Measurements from ENCODE around the gene TRIM16. TPM values are rescaled to one million over a fixed set of nuclear protein-coding genes. Genes with fewer than 3 reads are reported as not detected.
"Not testable (repeated sequence)": the region's sequence is repeated elsewhere in the genome, so short reads cannot be mapped to it uniquely, and the experiment has no call there.

The TRIM16 gene
- total RNA-seq (2014; rRNA removed; shearing (Covaris generic)), result 36.5 and 40.8 TPM in 2 replicates

DNA sequence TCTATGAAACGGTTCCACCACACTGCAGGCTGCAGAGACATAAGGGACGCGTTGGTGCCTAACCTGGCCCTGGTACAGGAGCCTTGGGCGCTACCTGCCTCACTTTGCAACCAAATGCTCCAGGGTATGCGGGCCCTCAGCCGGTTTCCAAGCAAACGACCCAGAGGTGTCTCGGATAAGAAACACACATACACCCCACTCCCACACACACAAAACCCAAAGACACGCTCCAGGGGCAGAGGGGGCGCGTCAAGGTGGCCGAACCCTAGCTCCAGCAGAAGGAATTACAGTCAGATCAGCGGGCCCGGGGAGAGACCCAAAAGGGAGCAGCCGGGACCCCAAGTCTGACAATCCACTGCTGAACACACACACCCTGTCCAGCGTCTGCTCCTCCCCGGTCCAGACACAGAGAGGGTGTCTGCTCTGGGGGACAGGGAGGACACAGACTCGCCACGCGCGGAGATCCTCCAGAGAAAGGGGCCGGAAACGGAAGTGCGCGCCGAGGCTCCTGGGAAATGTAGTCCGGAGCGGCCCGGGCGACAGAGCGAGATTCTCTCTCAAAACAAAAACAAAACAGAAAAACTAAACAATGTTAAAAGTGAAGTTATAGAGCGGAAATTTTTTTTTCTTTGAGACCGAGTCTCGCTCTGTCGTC is at the start of gene TRIM16:
Gene TRIM16, minus strand, starts transcription at position 488 of the 655 bp plus-strand sequence. CDS start 32,702 bp downstream, outside the sequence.
- peak; percentile 86 to 91 for DNase-seq
- H3K27me3 ChIP-seq, H3K4me1 ChIP-seq, H3K36me3 ChIP-seq: not testable (repeated sequence)
- peaks cover 10% of the 10 kb centered on the region for H3K9me3 ChIP-seq (replicated peaks)
- H3K4me3 ChIP-seq, result peak within 1 kb of the TSS; percentile 93
- peak within 1 kb of the TSS; percentile 26; the same call in 1 of the 2 replicates for H3K27ac ChIP-seq

DNA sequence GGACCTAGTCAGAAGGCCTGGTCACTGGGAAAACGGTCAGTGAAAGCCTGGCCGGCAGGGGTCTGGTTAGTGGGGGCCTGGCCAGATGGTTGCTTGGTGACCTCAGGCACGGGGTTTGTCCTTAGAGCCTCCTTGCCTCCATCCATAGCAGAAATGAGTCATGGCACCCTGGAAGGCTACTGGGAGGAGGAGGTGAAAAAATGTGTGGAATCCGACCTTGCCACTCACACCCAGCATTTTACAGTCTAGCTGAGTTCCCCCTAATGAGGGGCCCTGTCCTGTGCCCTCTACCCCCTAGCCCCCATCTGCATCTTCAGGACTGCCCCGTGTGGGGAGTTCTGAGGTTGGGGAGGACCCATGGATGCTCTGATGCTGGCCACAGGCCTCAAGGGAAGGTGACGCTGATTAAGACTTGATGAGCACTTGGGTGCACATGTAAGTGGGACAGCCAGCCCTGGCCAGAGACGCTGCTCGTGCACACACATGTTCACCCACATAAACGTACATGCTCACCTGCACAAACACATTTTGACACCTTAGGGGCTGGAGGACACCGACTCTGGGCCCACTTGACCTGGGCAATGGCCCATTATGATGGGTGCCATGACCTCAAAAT is 49.2 kb upstream of the TRIM16 start:
- not testable (repeated sequence) for H3K36me3 ChIP-seq; H3K27ac ChIP-seq; H3K9me3 ChIP-seq (replicated peaks); DNase-seq; H3K4me3 ChIP-seq; H3K4me1 ChIP-seq; H3K27me3 ChIP-seq

DNA sequence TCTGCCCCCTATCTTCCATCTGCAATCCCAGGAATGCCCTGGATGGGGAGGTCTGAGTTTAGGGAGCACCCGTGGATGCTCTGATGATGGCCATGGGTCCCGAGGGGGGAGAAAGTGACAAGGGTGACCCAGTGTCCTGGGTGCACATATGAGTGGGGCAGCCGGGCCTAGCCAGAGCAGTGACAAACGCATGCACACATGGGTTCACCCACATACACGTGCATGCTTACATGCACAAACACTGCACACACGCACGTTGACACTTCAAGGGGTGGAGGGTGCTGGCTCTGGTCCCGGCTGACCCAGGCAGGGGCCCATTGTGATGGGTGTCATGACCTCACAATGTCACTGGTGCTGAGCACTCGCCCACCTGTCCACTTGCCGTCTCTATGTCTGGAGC is 47.8 kb upstream of the TRIM16 start, which contains the start of gene TBC1D26:
Gene TBC1D26, plus strand, starts transcription at position 384 of the 400 bp plus-strand sequence. CDS start 3,066 bp downstream, outside the sequence.
- DNase-seq; H3K27ac ChIP-seq; H3K4me1 ChIP-seq; H3K36me3 ChIP-seq; H3K27me3 ChIP-seq; H3K4me3 ChIP-seq; H3K9me3 ChIP-seq (replicated peaks): not testable (repeated sequence)

DNA sequence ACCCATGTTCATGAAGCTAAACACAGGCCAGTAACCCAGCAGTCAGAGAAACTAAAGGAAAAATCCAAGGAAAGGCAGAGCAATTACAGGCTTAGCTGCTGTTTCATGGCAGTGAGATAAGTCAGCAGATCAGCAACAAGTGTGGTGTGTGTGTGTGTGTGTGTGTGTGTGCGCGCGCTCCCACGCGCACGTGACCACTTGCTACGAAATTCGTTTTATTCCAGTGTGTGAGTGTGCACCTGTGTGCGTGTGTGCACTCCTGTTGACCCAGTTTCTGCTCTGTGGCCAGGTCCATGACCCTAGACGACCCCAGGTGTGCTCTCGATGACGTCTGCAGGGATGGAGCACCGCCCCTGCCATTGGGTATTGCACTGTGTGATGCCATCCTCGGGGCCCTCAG is 46.4 kb upstream of the TRIM16 start:
- not testable (repeated sequence) for H3K27me3 ChIP-seq; H3K4me3 ChIP-seq; H3K36me3 ChIP-seq; H3K4me1 ChIP-seq; H3K9me3 ChIP-seq (replicated peaks); H3K27ac ChIP-seq; DNase-seq

DNA sequence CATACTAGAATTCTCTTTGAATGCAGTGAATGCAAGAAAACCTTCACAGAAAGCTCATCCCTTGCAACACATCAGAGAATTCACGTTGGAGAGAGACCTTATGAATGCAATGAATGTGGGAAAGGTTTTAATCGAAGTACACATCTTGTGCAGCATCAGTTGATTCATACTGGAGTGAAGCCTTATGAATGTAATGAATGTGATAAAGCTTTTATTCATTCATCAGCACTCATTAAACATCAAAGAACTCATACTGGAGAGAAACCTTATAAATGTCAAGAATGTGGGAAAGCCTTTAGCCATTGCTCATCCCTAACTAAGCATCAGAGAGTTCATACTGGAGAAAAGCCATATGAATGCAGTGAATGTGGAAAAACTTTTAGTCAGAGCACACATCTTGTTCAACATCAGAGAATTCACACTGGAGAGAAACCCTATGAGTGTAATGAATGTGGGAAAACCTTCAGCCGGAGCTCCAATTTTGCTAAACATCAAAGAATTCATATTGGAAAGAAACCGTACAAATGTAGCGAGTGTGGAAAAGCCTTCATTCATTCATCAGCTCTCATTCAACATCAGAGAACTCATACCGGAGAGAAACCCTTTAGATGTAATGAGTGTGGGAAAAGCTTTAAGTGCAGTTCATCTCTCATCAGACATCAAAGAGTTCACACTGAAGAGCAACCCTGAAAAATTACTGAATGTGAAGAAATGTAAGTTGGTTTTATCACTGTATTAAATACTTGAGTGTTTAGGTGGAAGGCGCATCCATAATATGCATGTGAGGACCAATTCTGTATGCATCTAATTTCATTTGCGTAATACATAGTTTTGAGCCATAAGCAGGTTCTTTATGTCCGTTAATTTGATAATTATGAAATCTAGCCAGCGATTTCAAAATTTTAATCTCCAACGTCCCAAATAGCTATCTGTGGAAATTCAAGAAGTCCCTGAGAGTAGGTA is 32.8 kb upstream of the TRIM16 start:
- not testable (repeated sequence) for H3K27me3 ChIP-seq, H3K27ac ChIP-seq
- H3K9me3 ChIP-seq (replicated peaks), result peaks cover 41% of the 10 kb centered on the region

DNA sequence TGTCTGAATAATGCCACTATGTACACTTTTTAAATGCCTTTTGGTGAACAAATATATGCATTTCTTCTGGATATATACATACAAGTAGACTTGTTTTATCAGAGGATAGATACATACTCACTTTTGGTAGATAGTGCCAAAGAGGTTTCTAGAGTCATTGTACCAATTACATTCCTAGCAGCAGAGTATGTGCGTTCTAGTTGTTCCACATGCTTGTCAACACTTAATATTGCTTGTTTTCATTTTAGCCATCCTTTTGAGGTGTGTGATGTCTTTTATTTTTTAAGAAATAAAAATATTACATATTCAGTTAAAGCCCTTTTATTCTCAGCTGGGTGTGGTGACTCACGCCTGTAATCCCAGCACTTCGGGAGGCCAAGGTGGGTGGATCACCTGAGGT is 24.8 kb upstream of the TRIM16 start:
- H3K27me3 ChIP-seq, H3K4me1 ChIP-seq, H3K4me3 ChIP-seq, DNase-seq, H3K27ac ChIP-seq: not testable (repeated sequence)
- H3K36me3 ChIP-seq, result peaks cover 77% of the 10 kb centered on the region
- peaks cover 60% of the 10 kb centered on the region for H3K9me3 ChIP-seq (replicated peaks)

More for the DNA sequence above, 32.8 kb upstream of the TRIM16 start:
- H3K4me1 ChIP-seq, H3K4me3 ChIP-seq: not testable (repeated sequence)
- DNase-seq, result peak in 1 of 2 experiments; percentile 38
- H3K36me3 ChIP-seq, result peaks cover 42% of the 10 kb centered on the region

DNA sequence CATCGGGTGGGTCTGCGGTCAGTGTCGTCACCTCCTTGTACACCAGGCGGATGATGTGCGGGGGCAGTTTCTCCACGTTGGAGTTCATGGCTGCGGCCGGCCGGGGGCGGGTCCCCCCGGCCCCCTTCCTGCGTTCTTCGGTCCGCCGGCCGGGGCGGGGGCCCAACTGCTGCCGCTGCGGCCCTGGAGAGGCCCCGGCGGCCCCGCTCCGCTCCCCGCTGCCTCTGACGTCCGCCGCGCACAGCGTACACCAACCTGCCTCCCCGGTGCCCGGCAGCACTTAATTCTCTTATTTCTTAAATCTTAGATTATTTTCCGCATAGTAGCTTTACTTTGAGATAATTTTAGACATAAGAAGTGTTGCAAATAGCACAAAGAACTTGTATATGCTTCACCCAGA is 20.7 kb upstream of the TRIM16 start:
- not testable (repeated sequence) for DNase-seq, H3K4me1 ChIP-seq, H3K4me3 ChIP-seq, H3K27ac ChIP-seq, H3K27me3 ChIP-seq
- H3K36me3 ChIP-seq, result peaks cover 69% of the 10 kb centered on the region
- peaks cover 46% of the 10 kb centered on the region for H3K9me3 ChIP-seq (replicated peaks)

DNA sequence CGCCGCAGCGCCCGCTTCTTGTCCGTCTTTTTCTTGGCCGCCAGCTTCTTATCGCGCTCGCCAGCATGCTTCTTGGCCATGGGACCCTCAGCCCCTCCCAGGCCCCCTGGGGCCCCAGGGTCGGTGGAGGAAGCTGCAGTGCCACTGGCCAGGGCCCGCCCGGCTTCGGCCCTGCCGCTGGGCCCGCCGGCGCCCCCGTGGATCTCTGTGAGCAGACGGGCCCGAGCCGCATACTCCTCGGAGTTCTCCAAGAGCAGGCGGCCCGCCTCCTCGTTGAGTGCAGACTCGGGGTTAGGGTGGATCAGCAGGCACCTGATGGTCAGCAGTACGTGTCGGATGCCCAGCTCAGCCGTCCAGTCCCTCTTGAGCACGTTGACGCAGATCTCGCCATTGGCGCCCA is 20.1 kb upstream of the TRIM16 start:
- H3K27me3 ChIP-seq, H3K27ac ChIP-seq, H3K4me3 ChIP-seq, DNase-seq, H3K4me1 ChIP-seq: not testable (repeated sequence)
- H3K9me3 ChIP-seq (replicated peaks), result peaks cover 46% of the 10 kb centered on the region
- H3K36me3 ChIP-seq, result peaks cover 66% of the 10 kb centered on the region

DNA sequence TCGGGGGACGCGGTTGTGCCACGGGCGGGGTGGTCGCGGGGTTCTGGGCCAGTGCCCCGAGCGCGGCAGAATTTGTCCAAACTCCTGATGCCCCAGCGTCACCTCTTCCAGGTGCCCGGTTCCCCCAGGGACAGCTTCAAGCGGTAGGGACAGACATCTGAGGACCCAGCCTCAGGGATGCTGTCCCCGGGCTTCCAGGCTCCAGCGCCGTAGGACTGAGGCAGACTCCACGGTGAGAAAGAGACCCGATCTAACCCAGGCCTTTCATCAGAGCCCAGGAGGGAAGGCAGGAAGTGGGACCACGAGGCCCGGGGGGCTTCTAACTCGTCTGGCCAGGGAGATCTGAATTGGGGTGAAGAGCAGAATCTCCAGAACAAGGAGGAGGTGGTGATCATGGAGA is 15.8 kb upstream of the TRIM16 start:
- Histone ChIP-seq H3K4me3 (peak overlapping the region; percentile 79), H3K36me3 (peaks cover 24% of the 10 kb centered on the region), H3K9me3 (replicated peaks) (peaks cover 12% of the 10 kb centered on the region), H3K27ac (peak overlapping the region; percentile 50)
- H3K27me3 ChIP-seq, H3K4me1 ChIP-seq, DNase-seq: not testable (repeated sequence)

DNA sequence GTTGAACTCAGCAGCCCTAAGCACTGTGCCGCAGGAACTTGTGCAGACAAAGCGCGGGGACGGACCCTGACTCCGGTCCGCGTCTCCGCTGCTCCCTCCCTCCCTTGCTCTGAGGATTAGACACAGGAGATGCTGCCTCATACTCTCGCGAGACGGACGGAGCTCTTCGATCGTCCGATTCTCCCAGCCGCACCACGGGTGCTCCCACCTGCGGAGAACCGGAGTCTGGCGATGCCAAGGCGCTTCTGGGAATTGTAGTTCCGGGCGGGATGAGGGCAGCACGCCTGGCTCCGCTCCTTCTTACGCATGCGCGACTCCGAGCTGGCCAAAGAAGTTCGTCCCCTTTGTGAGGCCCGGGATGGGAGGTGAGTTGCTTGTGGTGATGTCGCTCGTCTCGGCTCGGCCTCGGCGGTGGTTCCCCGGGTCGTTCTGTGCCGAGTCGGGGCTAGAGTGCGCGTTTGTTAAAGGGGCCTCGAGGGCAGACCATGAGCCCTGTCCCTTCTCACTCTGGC is 15.4 kb upstream of the TRIM16 start, which contains the start of gene ZNF286A:
Gene ZNF286A, plus strand, starts transcription at position 340 of the 512 bp plus-strand sequence. CDS start 578 bp downstream, outside the sequence.
- H3K4me1 ChIP-seq; H3K27me3 ChIP-seq; H3K9me3 ChIP-seq (replicated peaks): not testable (repeated sequence)
- Histone ChIP-seq H3K27ac (peak within 1 kb of the TSS; percentile 50), H3K36me3 (peaks cover 21% of the 10 kb centered on the region), H3K4me3 (peak within 1 kb of the TSS; percentile 79)
- DNase-seq, result peak; percentile 100

DNA sequence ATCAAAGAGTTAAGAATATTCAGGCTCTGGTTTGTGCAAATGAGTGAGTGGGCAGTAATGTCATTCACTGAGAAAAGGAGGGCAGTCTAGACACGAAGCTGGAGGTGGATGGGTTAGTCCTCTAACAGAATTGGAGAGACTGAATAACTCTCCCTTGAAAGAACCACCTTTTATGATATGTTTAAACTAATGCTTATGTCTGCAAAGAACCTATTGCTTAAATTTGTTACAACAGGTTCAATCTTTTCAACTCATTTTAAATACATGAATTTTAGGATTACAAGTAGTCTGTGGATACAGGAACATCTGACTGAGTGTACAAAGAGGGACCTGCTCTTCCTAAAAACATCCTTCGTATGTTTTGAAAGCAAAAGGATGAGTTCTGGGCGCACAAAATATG is 14.9 kb upstream of the TRIM16 start:
- not testable (repeated sequence) for H3K27me3 ChIP-seq; H3K4me1 ChIP-seq; H3K27ac ChIP-seq; H3K9me3 ChIP-seq (replicated peaks)
- H3K36me3 ChIP-seq, result peaks cover 18% of the 10 kb centered on the region
- H3K4me3 ChIP-seq, result peak overlapping the region; percentile 79
- peak in 1 of 2 experiments; percentile 50 for DNase-seq

DNA sequence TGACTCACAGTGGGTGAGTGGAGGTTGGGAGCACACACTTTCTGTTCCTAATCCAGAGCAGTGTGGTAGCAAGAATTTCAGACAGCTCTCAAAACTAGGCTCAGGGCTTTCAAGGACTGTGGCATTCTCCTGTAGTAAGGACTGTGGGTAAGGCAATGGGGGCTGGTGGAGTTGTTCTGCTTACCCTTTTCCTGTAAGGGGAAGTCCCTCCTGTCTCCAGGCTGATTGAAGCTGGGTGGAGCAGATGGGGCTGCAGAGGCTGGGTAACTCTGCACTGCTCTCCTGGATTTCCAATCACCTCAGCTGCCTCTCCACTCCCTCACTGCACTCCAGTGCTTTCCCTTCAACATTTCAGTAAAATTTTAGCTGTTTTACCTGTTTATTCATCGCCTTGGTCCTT is 3.4 kb upstream of the TRIM16 start:
- not testable (repeated sequence) for H3K4me1 ChIP-seq, DNase-seq, H3K36me3 ChIP-seq, H3K4me3 ChIP-seq, H3K27me3 ChIP-seq, H3K27ac ChIP-seq
- H3K9me3 ChIP-seq (replicated peaks), result peaks cover 10% of the 10 kb centered on the region; the same call in 1 of the 2 replicates

DNA sequence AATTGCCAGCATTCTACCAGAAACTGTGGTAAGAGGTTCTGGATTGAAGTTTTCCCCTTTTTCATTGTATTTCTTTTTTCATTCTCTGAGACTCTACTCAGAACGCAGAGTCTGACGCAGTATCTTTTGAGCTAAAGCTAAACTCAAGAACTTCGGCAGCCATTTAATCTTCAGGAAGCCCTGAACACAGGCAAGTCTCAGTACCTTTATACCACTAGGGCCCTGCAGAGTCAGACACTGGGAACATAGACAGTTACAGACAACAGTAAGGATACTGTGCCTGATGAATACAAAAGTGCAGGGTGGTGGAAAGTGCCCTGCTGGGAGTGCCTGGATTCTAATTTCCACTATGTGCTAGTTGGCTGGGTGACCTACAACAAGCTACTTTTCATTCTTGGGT is 976 bp downstream of the TRIM16 start:
- DNase-seq, H3K27ac ChIP-seq, H3K4me1 ChIP-seq, H3K4me3 ChIP-seq, H3K27me3 ChIP-seq, H3K36me3 ChIP-seq: not testable (repeated sequence)
- H3K9me3 ChIP-seq (replicated peaks), result peaks cover 10% of the 10 kb centered on the region

DNA sequence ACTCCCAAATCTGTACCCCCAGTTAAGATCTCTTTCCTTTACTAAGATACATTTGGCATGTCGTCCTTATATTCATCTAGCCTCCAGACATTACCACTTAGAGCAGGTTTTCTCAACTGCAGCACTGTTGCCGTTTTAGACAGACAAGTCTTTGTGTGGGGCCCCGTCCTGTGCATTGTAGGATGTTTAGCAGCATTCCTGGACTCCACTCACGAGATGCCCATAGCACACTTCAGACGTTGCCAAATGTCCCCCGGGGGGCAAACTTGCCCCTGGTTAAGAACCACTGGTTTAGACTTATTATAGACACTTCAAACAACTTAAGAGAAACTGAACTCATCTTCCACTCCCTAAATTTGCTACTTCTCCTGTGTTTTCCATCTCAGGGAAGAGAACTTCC is 8.1 kb downstream of the TRIM16 start:
- H3K9me3 ChIP-seq (replicated peaks); H3K4me3 ChIP-seq; H3K27me3 ChIP-seq; H3K4me1 ChIP-seq; H3K27ac ChIP-seq; DNase-seq: not testable (repeated sequence)
- peaks cover 31% of the 10 kb centered on the region for H3K36me3 ChIP-seq

All from SJCRH30 (cell line).